Measurements from ENCODE around the gene OBP2A.

Gene OBP2A

DNA sequence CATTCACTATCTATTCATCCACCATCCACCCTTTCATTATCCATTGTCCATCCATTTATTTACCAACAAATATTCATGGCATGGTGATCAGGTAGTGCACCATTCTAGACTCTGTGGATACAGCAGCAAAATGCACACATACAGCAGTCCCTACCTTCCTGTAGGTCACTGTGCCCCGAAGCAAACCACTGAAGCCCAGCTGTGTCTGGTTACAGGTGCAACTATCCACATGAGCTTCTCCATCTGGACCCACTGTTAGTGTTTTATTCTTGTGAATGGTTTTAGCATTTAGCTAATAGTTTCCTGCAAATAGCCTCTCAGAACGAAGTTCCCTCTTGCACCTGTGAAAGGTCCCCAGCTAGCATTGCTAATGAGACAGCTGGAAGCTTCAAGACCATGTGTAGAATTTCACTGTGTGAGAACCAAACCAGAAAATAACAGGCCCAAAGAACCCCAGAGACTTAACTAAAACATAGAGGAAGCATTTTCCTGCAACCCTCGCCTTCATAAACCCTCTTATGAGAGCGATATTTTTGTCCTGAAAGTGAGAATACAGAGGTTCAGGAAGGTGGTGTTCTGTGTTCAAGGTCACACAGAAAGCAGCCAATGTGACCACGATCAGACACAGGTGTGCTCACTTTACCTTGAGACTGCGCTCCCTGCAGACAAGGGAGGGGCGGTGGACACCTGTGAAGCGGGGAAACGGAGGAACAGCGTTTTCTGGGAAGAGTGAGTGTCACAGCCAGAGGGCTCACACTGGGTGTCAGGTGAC is 34.1 kb downstream of the OBP2A start:
- DNase-seq (ENCODE audit: low read depth), result no peak

DNA sequence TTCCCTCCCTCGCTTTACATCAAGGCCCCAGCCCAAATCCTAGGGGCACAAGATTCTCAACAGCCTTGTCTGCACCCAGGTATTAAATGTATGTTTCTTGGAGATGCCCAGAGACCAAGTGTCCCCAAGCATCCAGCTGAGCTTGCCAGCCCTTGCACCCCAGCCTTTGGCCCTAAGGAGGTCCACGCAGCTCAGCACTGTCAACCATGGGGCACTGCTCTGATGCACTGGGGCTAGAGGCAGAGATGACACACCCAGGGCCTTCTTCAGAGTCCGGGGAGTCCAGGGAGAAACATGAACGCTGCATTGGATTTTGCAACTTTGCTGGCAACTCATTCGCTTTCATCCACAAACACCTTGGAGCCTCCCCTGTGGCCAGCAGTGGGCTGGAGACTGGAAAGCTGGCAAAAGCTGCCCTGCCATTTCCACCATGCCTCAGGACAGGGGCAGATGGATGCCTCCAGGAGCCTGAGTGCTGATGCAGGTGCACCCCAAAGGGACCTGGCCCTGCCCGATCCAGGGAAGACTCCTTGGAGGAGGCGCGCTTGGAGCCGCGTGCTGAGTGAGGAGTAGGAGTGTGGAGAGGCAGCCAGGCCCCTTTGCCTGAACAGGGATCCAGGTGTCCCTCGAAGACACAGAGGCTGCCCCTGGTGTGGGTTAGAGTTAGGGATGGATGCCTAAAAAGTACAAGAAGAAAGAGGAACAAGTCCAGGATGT is 34.9 kb downstream of the OBP2A start:
- DNase-seq (ENCODE audit: low read depth), result no peak

DNA sequence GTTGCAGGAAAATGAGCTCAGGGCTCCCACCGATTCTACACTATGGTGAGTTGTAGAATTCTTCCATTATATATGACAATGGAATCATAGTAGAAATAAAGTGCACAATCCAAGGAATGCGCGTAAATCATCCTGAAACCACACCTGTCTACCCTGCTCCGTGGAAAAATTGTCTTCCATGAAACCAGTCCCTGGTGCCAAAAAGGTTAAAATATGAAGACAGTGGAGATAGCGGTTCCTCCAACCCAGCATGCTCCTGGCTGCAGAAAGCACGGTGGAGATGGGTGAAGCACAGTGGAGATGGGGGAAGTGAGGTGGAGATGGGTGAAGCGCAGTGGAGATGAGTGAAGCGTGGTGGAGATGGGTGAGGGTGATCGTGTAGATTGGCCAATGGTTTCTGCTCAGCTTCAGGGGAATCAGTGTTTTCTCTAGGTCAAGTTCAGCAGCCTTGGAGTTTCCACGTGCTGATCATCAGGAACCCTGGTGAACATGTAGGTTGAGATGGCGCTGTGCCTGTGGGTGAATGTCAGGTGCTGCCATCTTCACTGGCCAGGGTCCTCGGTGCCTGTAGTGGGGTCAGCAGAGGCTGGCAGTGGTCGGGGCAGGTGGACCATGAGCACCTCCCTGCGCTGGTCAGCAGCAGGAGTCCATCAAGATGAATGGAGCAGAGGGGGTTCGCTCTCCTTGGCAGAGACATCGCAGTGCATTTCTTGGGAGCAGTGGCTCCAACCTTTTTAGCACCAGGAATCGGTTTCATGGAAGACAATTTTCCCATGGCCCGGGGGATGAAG is 35.9 kb downstream of the OBP2A start:
- no peak for DNase-seq (ENCODE audit: low read depth)

DNA sequence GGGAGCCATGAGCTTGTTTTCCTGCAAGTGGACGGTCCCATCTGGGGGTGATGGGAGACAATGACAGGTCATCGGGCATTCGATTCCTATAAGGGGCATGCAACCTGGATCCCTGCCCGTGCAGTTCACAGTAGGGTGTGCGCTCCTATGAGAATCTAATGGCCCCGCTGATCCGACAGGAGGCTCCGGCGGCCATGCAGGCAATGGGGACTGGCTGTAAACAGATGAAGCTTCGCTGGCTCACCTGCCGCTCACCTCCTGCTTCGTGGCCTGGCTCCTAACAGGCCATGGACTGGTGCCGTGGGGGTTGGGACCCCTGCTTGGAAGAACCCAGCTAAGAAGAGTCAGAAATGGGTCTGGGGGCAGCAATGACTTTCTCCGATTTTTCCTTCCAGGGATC is 36.6 kb downstream of the OBP2A start:
- DNase-seq (ENCODE audit: low read depth), result no peak

DNA sequence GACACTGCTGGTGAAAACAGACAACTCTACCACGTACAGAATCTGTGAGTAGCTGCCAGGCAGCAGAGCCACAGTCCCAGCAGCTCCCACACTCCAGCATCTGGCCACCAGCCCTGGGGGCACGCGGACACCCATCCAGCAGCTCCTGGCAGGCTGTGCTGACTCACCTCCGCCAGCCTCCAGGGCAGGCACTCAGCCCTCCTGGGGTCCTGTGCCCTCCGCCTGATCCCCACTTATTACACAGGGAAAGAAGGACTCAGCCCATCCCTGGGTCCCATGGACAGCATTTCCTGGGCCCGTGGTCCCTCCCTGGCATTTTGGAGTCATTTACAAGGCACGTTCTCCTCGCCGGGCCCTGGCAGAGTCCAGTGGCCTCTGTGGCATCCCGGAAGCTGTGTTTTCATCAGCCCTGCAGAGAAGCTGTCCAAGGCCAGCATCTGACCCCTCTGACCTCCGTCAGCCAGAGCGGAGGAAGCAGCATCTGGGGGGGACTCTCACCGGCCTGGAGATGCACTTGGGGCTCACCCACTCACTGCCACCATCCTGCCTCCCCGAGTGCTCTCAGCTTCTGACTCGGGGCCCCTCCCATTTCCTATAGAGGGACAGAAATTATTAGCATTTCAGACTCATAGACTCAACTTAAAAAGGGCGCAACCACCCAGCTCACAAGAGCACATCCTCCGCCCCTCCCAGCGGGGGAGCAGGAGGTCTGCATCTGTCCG is 37.2 kb downstream of the OBP2A start:
- no peak for DNase-seq (ENCODE audit: low read depth)

DNA sequence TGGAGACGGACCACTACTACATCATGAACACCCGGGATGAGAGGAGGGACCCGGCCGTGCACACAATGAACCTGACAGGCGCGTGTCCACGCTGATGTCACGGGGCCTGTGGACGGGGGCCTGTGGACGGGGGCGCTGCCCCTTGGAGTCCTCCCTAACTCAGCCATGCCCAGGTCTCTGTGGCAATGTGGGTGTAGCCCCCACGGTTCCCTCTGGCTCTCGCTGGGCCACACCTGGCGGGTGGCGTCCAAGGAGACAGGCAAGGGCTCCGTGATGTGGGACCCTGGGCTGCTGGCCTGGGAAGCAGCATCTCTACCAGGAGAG is 37.7 kb downstream of the OBP2A start:
- no peak for DNase-seq (ENCODE audit: low read depth)

DNA sequence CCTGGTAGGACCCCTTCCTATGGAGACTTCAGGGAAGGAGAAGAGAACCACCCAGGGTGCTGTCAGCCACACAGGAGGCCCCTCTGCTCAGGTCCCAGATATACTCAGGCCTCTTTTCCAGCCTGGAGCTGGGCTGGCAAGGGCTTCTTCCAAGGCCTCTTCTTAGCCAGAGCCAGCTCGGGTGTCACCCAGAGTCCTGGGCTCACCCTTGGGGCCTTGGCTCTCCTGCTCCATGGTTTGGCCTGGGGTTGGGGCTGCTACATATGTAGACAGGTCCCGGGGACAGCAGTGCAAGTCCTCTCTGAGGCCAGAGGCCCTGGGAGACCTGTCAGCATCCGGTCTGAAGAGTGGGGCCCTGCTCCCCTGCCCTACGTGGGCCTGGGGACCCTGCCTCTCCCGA is 38.4 kb downstream of the OBP2A start:
- no peak for DNase-seq (ENCODE audit: low read depth)

DNA sequence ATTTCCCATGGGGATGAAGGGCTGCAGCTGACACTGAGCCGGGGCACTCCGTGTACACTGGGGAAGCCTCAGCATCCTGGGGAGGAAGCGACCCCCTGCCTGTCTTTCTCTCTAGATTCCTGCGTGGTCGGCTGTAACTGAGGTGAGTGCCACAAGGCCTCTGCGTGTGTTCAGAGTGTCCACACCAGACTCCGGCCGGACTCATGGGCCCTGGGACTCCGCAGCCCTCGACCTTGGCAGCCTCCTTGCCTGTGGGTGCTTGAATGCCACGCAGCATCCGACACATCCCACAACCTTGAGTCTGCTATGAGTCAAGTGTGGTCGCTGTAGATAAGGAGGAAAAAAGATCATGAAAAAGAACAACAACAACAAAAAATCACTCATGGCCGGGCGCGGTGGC is 39.0 kb downstream of the OBP2A start:
- DNase-seq (ENCODE audit: low read depth), result no peak

DNA sequence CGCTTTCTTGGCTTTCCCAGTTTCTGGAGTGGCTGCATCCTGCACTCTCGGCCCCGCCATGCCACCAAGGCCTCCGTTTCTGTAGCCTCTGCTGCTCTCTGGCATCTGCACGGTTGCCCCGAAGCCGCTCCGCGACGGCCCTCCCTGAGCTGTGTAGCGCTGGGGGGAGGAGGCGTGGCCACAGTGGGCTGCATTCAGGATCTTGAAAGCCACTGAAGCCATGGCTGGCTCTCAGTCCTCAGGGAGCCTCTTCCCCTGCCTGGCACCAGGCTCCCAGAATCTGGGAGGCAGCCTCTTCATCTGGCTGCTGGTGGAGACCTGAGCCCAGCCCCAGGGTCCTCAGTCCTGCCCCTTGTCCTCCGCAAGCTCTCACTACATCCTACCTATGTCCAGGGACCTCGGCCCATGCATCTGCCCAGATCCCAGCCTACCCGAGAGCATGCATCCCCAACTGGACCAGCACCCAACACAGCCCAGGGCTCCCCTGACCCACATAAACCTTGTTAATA is 40.7 kb downstream of the OBP2A start:
- no peak for DNase-seq (ENCODE audit: low read depth)

DNA sequence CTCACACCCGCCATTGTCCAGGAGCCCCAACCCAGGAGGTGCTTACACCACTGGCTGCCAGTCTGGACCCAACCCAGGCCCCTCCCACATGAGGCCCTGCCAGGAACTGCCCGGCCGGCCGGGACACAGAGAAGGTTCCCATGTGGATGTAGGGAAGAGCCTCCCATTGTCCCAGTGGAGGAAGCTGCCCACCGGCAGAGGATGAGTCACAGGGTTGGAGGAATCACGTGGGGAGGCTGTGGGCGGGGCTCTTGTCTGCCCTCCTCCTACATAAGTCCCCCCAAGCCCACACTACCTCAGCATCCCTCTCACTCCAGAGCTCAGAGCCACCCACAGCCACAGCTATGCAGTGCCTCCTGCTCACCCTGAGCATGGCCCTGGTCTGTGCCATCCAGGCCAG is 41.7 kb downstream of the OBP2A start:
- DNase-seq (ENCODE audit: low read depth), result no peak

DNA sequence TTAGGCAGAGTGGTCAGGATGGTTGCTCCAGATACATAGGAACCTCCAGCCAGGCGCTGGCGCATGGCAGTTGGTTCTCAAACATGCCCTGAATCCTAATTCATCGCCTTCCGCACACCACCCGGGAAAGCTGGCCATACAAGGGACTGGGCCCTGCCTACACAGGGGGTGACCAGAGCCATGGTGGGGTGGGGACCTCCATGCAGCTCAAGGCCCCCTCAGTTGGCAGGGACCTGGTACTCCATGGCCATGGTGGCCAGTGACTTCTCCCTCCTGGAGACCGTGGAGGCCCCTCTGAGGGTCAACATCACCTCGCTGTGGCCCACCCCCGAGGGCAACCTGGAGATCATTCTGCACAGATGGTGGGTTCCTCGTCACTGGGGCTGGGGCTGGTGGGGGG is 42.4 kb downstream of the OBP2A start:
- no peak for DNase-seq (ENCODE audit: low read depth)

DNA sequence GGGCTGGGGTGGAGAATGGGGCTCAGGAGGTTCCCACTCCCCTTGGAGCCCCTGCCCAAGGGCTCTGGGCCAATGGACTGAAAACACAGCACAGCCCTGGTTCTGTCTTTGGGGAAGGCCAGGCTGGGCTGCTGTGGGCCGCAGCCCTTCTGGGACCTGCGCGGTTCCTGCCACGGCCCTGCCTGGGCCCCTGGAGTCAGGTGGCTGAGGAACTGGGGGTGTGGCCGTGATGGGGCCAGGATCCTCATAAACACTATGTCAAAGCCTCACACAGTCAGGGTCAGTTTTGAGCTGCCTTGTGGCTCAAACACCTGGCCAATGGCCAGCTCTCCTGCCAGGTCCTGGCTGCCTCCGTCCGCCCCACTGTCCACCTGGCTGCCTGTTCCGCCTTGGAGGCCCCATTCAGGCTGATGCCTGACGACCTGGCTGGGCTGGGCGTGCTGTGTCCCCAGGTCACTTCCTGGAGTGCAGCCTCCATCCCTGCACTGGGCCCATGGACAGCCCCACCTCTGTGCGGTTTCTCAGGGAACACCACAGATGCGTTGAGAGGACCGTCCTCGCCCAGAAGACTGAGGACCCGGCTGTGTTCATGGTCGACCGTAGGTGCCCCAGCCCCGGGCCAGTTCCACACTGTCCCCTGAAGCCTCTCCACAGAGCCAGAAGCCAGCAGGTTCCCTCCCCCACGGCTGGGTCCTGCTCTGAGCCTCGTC is 43.1 kb downstream of the OBP2A start:
- no peak for DNase-seq (ENCODE audit: low read depth)

DNA sequence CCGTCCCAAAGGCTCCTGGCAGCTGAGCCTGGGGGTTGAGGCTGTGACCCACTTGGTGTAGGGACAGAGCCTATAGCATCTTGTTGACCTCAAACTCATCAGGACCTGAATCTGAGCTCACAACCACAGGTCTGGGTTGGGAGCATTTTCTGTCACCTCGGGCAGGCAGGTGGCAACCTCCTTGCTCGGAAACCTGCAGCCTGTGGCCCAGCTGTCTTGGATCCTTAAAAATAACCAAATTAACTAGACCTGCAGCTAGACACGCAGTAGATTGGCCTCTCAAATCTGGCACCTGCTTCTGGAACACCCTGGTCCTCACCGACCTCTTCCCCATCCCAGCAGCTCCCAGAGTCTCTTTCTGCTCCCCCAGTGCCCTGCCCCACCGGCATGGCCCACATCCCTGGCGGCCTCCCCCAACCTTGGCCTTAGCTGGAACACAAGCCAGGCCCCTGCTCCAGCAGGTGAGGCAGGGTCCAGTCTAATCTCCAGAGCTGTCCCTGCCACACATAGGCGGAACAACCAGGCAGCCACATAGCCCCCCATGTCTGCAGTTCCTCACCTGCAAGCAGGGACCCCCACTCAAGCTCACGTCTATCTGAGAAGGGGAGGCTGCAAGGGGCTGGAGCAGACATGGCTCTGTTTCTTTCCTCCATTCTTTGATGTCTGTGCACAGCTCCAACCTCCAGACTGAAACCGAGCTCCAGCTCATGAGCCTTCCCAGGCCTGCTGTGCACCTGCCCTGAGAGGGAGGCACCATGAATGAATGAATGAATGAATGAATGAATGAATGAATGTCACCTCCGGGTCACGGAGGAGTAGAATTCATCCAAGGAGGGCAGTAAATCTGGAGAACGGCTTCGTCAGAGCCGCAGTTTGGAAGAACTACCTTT is 43.9 kb downstream of the OBP2A start:
- DNase-seq (ENCODE audit: low read depth), result no peak

DNA sequence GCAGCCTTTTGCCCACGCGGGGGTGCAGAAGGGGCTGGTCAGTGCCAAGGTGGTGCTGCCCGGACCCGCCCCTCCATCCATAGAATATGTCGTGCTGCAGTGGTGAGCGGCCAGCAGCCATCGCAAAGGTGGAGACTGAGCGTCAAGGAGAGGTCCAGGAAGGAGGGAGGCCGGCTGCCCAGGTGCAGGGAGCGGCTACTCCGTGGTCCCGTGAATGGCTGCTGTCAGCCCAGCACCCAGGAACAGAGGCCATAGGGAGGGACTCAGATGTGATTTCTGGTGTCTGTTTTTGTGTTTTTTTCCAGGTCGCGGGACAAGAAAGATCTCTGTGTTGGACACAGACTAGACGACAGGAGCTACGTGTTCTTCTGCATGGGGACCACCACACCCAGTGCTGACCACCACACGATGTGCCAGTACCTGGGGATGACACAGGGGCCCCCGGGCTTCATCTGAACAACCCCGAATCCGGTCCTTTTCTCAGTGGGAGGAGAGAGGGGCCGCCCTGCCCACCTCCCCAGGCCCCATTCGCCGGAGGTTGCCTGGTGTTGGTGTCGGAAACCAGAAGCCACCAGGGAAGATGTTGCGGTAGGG is 44.7 kb downstream of the OBP2A start:
- no peak for DNase-seq (ENCODE audit: low read depth)

DNA sequence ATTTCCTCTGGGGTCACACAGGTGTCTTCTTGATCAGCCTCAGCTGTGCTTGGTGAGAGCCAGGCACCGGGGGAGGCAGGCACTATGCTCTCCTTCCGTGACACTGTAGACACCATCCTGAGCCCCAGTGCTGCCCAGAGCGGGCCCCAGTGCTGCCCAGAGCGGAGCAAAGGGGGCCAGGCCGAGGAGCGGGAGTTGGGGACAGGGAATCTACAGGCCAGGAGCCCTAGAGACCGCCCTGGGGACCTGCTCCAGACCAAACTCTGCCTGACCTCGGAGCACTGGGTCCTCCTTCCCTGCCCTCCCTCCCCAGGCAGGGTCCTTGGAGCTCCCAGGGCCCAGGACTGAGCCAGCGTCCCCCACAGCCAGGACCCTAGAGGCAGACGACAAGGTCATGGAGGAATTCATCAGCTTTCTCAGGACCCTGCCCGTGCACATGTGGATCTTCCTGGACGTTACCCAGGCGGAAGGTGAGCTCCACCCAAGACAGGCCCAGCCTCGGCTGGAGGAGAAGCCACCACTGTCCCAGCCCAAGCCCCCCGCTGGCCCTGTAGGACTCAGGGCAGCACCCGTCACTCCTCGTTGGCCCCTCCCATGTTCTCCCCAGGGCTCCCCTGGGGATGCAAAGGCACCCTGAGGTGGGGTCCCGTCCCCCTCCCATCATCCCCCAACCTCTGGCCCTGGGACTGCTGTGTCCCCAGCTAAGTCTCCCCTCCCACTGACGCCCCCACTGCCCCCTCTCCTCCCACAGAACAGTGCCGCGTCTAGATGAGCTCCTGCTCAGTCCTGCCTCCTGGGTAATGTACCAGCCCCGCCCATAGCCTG is 45.8 kb downstream of the OBP2A start:
- no peak for DNase-seq (ENCODE audit: low read depth)

DNA sequence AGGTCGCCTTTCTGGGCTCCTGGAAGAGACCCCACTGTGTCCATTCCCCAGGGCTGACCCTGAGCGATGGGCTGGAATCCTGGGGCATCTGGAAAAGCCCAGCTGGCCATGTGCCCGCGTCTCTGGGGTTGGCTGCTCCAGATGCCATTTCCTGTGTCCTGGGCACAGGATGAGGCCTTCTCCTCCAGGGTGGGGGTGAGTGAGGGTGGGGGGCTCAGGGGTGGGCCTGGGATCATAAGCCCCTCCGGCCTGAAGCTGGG is 46.3 kb downstream of the OBP2A start:
- DNase-seq (ENCODE audit: low read depth), result no peak

DNA sequence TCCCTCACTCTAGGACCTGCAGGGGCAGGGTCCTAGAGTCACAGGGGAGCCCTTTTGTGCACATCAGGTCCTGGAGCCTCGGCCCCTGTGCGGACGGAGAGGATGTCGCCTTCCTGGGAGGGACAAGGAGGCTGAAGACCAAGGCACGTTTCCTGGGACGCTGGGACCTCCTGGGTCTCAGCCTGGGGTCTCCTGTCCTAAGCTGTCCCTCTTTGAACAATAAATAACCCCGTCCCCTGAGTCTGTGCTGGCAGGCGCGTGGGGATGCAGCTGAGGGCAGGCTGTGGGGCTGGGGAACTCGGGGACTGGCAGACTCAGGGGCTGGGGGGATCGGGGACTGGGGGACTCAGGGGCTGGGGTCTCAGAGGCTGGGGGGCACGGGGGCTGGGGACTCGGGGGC is 46.7 kb downstream of the OBP2A start:
- no peak for DNase-seq (ENCODE audit: low read depth)

DNA sequence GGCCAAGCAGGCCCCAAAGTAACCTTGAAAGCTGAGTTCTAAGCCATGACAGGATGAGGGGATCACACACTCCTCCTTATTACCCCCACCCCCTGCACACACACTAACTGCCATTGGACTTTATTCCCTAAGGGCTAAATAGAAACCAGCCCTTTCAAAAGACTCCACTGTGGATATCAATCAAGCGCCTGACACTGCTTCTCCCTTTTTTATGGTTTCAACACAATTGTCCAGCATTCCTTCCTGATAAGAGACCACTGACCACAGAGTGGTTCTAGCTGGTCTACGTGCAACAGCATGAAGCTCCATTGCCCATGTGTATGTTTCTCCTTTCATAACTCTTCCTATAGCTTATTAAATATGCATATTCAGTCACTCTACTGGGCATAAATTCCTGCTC is 50.3 kb downstream of the OBP2A start:
- DNase-seq (ENCODE audit: low read depth), result no peak
